Breast epithelium (tissue), 3 donors: ENCODE results near the gene CACNA2D4.

Experiments used
- POLR2A ChIP-seq: fragments of 450-650 bp; IDR thresholded peaks from one replicate; pipeline ENCODE4 v1.6.1; 2016; ENCODE audit warnings: antibody characterized with exemption, mild to moderate bottlenecking, moderate library complexity
- POLR2AphosphoS5 ChIP-seq, 3 donors: sonication (generic); formaldehyde crosslinking; IDR thresholded peaks; one replicate each; pipeline ENCODE4 v1.6.1; 2017; ENCODE audit warnings: antibody characterized with exemption in 3 of 3
- TF ChIP-seq, protein P1 (sequence below), 3 donors: fragments of 450-650 bp; IDR thresholded peaks; one replicate each; pipeline ENCODE4 v1.5.1; 2016 to 2017; ENCODE audit warnings: antibody characterized with exemption in 3 of 3, mild to moderate bottlenecking in 3 of 3, moderate library complexity in 3 of 3

DNA sequence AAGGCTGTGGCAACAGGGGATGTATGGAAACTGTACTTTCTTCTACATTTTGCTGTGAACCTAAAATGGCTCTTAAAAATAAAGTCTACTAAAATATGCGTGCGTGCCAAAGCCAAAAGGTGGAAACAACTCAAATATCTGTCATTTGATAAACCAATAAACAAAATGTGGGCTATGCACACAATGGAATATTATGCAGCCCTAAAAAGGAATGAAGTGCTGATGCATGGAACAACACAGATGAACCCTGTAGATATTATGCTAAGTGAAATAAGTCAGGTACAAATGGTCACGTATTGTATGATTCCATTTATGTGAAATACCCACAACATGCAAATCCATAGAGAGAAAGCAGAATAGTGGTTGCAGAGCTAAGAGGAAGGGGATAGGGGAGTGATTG lies 8.0 kb downstream of the CACNA2D4 start:
- TF ChIP-seq, protein P1, sequence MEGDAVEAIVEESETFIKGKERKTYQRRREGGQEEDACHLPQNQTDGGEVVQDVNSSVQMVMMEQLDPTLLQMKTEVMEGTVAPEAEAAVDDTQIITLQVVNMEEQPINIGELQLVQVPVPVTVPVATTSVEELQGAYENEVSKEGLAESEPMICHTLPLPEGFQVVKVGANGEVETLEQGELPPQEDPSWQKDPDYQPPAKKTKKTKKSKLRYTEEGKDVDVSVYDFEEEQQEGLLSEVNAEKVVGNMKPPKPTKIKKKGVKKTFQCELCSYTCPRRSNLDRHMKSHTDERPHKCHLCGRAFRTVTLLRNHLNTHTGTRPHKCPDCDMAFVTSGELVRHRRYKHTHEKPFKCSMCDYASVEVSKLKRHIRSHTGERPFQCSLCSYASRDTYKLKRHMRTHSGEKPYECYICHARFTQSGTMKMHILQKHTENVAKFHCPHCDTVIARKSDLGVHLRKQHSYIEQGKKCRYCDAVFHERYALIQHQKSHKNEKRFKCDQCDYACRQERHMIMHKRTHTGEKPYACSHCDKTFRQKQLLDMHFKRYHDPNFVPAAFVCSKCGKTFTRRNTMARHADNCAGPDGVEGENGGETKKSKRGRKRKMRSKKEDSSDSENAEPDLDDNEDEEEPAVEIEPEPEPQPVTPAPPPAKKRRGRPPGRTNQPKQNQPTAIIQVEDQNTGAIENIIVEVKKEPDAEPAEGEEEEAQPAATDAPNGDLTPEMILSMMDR (IDR thresholded peaks at IDR 0.05): no peak
- TF ChIP-seq POLR2A: no peak
- no peak for TF ChIP-seq POLR2AphosphoS5 (IDR thresholded peaks at IDR 0.05)
